Measurements from ENCODE around the gene TOE1.
"Not testable (repeated sequence)": the region's sequence is repeated elsewhere in the genome, so short reads cannot be mapped to it uniquely, and the experiment has no call there.

TOE1 gene

DNA sequence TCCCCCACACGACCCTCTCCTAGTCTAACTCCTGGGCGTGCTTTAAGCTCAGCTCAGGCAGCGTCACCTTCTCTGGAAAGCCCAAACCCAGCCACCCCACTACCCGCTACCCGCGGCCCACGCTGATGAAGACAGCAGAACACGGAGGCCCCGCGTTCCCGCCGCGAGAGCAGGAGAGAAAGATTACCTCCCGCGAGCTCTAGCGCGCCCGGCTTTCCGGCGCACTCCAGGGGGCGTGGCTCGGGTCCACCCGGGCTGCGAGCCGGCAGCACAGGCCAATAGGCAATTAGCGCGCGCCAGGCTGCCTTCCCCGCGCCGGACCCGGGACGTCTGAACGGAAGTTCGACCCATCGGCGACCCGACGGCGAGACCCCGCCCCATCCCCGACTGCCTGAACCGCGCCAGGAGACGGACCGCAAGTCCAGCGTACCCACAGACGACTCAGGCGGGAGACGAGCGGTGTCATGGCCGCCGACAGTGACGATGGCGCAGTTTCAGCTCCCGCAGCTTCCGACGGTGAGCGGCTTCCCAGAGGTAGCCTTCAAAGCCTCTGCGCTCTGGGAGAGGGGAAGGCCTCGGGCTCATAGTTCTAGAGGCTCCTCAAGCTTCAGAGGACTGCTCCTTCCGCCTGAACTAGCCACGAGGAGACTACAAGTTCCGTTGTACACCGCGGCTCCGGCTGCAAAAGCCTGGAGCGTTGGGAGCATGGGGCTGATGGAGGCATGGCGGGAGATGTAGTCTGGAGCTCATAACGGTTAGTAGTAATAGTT is at the start of gene TOE1, which contains the start of gene MUTYH:
TOE1 (plus strand) TSS at position 382 of the 770 bp plus-strand sequence; CDS start at position 465, 83 bp downstream.
MUTYH (minus strand) TSS at position 652 of the 770 bp plus-strand sequence. CDS start 5,935 bp downstream, outside the sequence.
- DNase-seq, result peak; percentile 85 to 88 (median 88)

DNA sequence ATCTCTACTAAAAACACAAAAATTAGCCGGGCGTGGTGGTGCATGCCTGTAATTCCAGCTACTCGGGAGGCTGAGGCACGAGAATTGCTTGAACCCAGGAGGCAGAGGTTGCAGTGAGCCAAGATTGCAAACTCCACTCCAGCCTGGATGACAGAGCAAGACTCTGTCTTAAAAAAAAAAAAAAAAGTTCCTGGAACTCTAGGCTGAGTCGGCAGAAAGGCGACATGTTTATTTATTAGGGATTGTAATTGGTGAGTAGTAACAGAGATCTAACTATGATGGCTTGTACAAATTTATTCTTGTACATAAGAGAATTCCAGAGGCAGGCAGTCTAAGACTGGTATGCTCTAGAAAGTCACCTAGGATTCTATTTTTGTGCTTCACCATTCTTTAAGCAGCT is 49.0 kb upstream of the TOE1 start:
- not testable (repeated sequence) for DNase-seq

- no peak for DNase-seq
These were observed 48.3 kb upstream of the TOE1 start for GRCh38 chr1:45291716-45292115.

- DNase-seq, result no peak
These were observed 42.2 kb upstream of the TOE1 start for GRCh38 chr1:45297666-45298356.

- DNase-seq, result no peak
These were observed 40.7 kb upstream of the TOE1 start for GRCh38 chr1:45299296-45299695.

DNA sequence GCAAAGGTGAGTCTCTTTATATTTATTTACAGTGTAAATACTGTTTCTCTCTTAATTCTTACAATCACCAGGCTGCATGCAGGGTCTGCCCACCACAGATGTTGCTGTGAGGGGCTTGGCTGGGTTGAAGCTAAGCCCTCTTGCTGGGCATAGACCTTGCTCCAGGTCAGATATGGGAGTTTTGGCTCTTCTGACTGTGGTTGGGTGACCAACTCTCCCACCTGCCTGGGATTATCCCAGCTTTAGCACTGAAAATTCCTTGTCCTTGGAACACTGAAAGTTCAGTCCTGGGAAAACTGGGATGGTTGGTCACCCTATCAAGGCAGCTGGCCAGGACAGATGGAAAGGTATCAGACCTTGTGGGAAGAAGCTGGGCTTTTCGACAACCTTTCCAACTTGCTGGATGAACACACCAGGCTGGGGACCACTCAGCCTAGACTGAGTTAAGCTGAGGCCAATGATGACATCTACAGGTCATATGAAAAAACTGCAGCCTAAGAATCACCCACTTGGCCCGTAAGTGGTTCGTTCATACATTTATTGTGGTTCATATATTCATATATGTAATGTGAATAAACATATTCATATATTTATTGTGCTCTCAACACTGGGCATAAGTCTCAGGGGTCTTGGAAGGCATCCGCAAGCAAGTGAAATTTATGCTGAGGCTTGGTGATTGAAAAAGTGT is 39.8 kb upstream of the TOE1 start:
- no peak for DNase-seq

DNA sequence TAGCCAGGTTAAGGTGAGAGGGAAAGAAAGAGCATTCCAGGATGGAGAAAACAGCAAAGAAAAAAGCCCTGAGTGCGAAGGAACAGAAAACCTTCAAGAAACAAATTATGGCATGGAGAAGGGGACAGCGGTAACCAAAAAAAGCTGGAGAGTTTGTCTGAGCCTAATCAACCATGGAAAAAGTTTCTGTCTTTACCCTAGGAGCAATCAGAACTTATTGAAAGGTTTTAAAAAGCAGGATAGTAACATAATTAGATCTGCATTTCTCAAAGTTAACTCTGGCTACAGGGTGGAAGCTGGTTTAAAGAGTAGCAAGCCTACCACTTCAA is 39.3 kb upstream of the TOE1 start:
- DNase-seq, result no peak

- no peak for DNase-seq
These were observed 37.3 kb upstream of the TOE1 start for GRCh38 chr1:45302505-45303150.

DNA sequence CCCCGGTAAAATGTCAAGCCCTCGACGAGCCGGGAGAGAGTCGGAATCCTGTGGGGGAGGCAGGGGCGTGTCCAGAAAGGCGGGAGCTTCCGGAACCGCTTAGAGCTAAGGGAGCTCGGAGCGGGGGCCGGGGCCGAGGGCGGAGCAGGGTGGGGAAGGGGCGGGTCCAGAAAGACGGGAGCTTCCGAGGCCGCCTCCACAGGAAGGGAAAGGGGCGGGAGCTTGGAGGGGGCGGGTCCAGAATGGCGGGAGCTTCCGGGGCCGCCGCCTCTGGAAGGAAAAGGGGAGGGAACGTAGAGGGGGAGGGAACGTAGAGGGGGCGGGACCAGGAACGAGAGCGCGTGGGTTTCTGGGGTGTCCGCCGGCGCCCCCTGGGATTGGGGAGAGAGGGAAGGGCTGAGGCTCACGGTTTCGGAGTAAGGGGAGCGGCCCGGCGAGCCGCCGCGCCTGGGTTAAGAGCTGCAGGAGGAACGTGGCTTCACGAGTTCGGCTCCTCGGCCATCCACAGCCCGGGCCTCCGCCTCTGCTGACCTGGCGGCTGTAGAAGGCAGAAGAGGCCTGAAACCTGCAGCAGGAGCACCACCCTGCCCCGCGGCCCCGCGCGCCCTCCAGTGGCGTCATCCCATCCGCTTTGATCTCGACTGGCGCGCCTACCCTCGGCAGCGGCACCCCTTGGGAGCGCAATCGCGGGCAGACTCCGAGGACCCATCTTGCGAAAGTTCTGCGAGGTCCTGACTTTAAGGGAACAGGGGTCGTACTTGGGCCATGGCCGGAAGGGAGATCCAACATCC is 36.3 kb upstream of the TOE1 start:
- DNase-seq, result peak; percentile 96

GRCh38 chr1:45304311-45305081 is 35.5 kb upstream of the TOE1 start:
- no peak for DNase-seq

DNA sequence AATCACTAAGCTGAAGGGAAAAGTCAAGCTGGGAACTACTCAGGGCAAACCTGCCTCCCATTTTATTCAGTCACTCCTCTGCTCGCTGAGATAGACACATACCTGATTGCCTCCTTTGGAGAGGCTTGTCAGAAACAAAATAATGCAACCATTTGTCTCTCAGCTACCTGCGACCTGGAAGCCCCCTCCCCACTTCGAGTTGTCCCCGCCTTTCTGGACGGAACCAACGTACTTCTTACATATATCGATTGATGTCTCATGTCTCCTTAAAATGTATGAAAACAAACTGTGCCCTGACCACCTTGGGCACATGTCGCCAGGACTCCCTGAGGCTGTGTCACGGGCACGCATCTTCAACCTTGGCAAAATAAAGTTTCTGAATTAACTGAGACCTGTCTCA is 34.7 kb upstream of the TOE1 start:
- DNase-seq, result no peak

GRCh38 chr1:45306319-45306718 is 33.7 kb upstream of the TOE1 start:
- DNase-seq, result no peak

- DNase-seq, result no peak
These were observed 33.1 kb upstream of the TOE1 start for GRCh38 chr1:45306905-45307304.

- DNase-seq, result no peak
These were observed 25.7 kb upstream of the TOE1 start for GRCh38 chr1:45314266-45314665.

DNA sequence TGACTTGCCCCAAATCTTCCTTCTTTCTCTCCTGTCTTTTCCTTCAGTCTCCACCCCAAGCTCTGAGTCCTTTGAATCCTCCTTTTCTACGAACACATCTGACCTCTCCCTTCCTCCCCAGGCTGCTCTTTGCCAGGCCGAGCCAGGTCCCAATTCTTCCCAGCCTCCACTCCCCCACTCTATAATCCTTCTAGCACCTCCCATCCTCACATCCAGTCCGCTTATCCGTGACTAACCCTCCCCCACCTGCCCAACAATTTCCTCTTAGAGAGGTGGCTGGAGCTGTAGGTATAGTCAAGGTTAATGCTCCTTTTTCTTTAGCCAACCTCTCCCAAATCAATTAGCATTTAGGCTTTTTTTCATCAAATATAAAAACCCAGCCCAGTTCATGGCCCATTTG is 22.8 kb upstream of the TOE1 start:
- DNase-seq, result no peak

DNA sequence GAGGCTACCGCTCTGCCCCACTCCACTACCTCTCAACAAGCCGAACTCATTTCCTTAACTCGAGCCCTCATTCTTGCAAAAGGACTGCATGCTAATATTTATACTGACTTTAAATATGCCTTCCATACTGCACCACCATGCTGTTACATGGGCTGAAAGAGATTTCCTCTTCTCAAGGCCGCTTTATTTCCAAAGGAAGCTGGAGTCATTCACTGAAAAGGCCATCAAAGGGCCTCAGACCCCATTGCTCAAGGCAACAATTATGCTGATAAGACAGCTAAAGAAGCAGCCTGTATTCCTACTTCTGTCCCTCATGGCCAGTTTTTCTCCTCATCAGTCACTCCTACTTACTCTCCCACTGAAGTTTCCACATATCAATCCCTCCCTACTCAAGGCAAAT is 20.2 kb upstream of the TOE1 start:
- DNase-seq, result no peak

DNA sequence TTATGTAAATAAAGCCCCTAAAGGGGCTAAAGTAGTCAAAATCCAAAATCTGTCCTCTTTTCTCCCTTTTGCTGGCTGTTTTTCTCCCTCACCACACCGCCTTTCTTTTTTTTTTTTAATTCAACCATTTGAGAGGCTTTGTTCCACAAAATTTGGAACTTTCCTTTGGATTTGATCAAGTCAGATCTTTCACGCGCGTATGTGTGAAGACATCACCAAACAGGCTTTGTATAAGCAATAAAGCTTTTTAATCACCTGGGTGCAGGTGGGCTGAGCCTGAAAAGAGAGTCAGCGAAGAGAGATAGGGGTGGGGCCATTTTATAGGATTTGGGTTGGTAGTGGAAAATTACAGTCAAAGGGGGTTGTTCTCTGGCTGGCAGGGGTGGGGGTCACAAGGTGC is 18.5 kb upstream of the TOE1 start:
- no peak for DNase-seq

GRCh38 chr1:45322486-45323040 is 17.4 kb upstream of the TOE1 start:
- DNase-seq, result no peak

DNA sequence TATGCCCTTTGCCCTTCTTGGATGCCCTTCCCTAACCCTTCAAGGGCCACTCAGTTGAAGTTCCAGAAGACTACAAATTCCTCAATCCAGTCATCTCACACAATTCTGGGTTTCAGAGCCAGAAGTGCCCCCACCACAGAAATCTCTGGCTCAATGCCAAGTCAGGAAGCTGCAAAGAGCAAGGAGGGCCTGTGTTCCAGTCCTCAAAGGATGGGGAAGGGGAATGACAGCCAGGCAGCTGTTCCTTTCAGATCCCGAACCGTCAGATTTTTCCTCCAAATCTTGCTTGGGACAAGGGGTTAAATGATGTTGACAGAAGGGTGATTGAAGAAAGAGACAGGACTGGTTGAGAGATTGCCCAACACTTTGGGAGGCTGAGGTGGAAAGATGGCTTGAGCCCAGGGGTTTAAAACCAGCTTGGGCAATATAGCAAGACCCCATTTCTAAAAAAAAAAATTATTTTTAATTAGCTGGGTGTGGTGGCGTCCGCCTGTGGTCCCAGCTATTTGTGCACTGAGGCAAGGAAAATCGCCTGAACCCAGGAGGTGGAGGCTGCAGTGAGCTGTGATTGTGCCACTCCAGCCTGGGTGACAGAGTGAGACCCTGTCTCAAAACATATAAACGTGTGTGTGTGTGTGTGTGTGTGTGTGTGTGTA is 14.0 kb upstream of the TOE1 start:
- DNase-seq, result no peak
